SK-N-SH (cell line): ENCODE data around the gene NR6A1. TPM values are rescaled to one million over a fixed set of nuclear protein-coding genes. Genes with fewer than 3 reads are reported as not detected.

Source experiments
- CTCF ChIA-PET: fragments of 300-600, 350-600 bp; formaldehyde crosslinking; extraction: SDS; loops from one replicate; lab custom pipeline; 2021; lab: Yijun Ruan, JAX
- POLR2A ChIA-PET: fragments of 350-600 bp; sonication (Branson Sonifier 250); formaldehyde crosslinking; extraction: SDS; loops from one replicate; lab custom pipeline; 2020; ENCODE audit warnings: antibody characterized with exemption, inconsistent platforms; lab: Yijun Ruan, JAX
- DNase-seq: peaks from one replicate; pipeline ENCODE4 v3.0.0; 2012
- H2AFZ ChIP-seq: fragments of 200-600 bp; sonication (generic); 2 replicates; pipeline ENCODE4 v1.8.1; 2016; ENCODE audit warnings: antibody characterized with exemption, mild to moderate bottlenecking, low read depth
- H3F3A ChIP-seq: fragments of 200-600 bp; sonication (generic); replicated peaks from 2 replicates; pipeline ENCODE3; 2016; ENCODE audit warnings: antibody characterized with exemption, mild to moderate bottlenecking; ENCODE audit not compliant: insufficient read depth
- H3K27ac ChIP-seq, 2 experiments: fragments of 200-500 bp in 1 of 2; fragments of 200-600 bp in 1 of 2; sonication (Bioruptor generic) in 1 of 2; sonication (generic), shearing (Covaris generic) in 1 of 2; 2 replicates each; pipeline versions ENCODE4 v1.5.1 to v1.6.1; 2014 to 2016; ENCODE audit warnings: low read depth in 2 of 2, inconsistent platforms in 1 of 2, low read length in 1 of 2, mild to moderate bottlenecking in 1 of 2, mixed read lengths in 1 of 2
- H3K27me3 ChIP-seq: fragments of 200-600 bp; sonication (generic), shearing (Covaris generic); 2 replicates; pipeline ENCODE4 v1.6.1; 2016; ENCODE audit warnings: mixed run types; ENCODE audit not compliant: insufficient read depth
- H3K36me3 ChIP-seq, 2 experiments: fragments of 200-500 bp in 1 of 2; fragments of 200-600 bp in 1 of 2; sonication (Bioruptor generic) in 1 of 2; sonication (generic) in 1 of 2; replicated peaks in 1 of 2; 2 replicates each; pipeline versions ENCODE3 to v1.5.1; 2014 to 2016; ENCODE audit warnings: low read length in 1 of 2, mild to moderate bottlenecking in 1 of 2; ENCODE audit not compliant: insufficient read depth in 2 of 2, control insufficient read depth in 1 of 2
- H3K4me1 ChIP-seq, 2 experiments: fragments of 200-500 bp in 1 of 2; fragments of 200-600 bp in 1 of 2; sonication (Bioruptor generic) in 1 of 2; sonication (generic), shearing (Covaris generic) in 1 of 2; 2 replicates each; pipeline versions ENCODE4 v1.5.1 to v1.6.1; 2014 to 2016; ENCODE audit warnings: low read depth in 1 of 2, low read length in 1 of 2, mixed run types in 1 of 2; ENCODE audit not compliant: insufficient read depth in 2 of 2, control insufficient read depth in 1 of 2
- H3K4me2 ChIP-seq: fragments of 200-600 bp; sonication (generic), shearing (Covaris generic); 2 replicates; pipeline ENCODE4 v1.6.1; 2017; ENCODE audit warnings: mixed run types
- H3K4me3 ChIP-seq, 2 experiments: fragments of 200-500 bp in 1 of 2; fragments of 200-600 bp in 1 of 2; sonication (Bioruptor generic) in 1 of 2; sonication (generic), shearing (Covaris generic) in 1 of 2; 2 replicates each; pipeline versions ENCODE4 v1.5.1 to v1.8.1; 2014 to 2016; ENCODE audit warnings: low read depth in 2 of 2, inconsistent platforms in 1 of 2, low read length in 1 of 2, mild to moderate bottlenecking in 1 of 2, mixed read lengths in 1 of 2, moderate library complexity in 1 of 2
- H3K79me2 ChIP-seq: fragments of 200-600 bp; sonication (generic); 2 replicates; pipeline ENCODE4 v1.8.1; 2017; ENCODE audit warnings: mild to moderate bottlenecking; ENCODE audit not compliant: insufficient read depth
- H3K9ac ChIP-seq: fragments of 200-600 bp; sonication (generic); 2 replicates; pipeline ENCODE4 v1.6.1; 2017; ENCODE audit warnings: mixed run types
- H3K9me2 ChIP-seq: fragments of 200-600 bp; sonication (generic); 2 replicates; pipeline ENCODE4 v1.6.1; 2017; ENCODE audit warnings: mixed run types
- H3K9me3 ChIP-seq: fragments of 200-600 bp; sonication (generic); 2 replicates; pipeline ENCODE4 v1.6.1; 2017; ENCODE audit warnings: mixed run types, mild to moderate bottlenecking, moderate library complexity
- H4K20me1 ChIP-seq: fragments of 200-600 bp; sonication (generic); 2 replicates; pipeline ENCODE4 v1.6.1; 2017; ENCODE audit warnings: mild to moderate bottlenecking, mixed run types; ENCODE audit not compliant: insufficient read depth
- CHD2 ChIP-seq: fragments of 150-350 bp; IDR thresholded peaks from 2 replicates; pipeline ENCODE4 v1.6.1; 2018; ENCODE audit warnings: low read length; ENCODE audit not compliant: partially characterized antibody
- EP300 ChIP-seq, 2 experiments: IDR thresholded peaks; 2 replicates each; pipeline versions ENCODE4 v1.4.0 to v1.6.1; 2012; ENCODE audit warnings: borderline replicate concordance in 1 of 2, low read depth in 1 of 2, low read length in 1 of 2
- EZH2phosphoT487 ChIP-seq: fragments of 200-600 bp; sonication (generic); IDR thresholded peaks from 2 replicates; pipeline ENCODE4 v1.6.1; 2017; ENCODE audit warnings: low read depth, mixed run types, mild to moderate bottlenecking, antibody characterized with exemption, moderate library complexity, borderline replicate concordance
- FOSL2 ChIP-seq: IDR thresholded peaks from 2 replicates; pipeline ENCODE4 v1.4.0; 2012; ENCODE audit warnings: low read depth, mild to moderate bottlenecking, moderate library complexity, borderline replicate concordance
- FOXM1 ChIP-seq: IDR thresholded peaks from 2 replicates; pipeline ENCODE4 v1.4.0; 2012; ENCODE audit warnings: low read depth, mild to moderate bottlenecking
- GABPA ChIP-seq: IDR thresholded peaks from 2 replicates; pipeline ENCODE4 v1.4.0; 2012; ENCODE audit warnings: low read depth, mild to moderate bottlenecking
- JUND ChIP-seq: IDR thresholded peaks from 2 replicates; pipeline ENCODE4 v1.4.0; 2012
- MEF2A ChIP-seq: IDR thresholded peaks from 2 replicates; pipeline ENCODE4 v1.4.0; 2012; ENCODE audit warnings: low read depth, borderline replicate concordance
- MXI1 ChIP-seq: IDR thresholded peaks from 2 replicates; pipeline ENCODE4 v1.6.1; 2012; ENCODE audit warnings: mild to moderate bottlenecking, low read depth, low read length, improper control_type of control experiment
- NFIC ChIP-seq: IDR thresholded peaks from 2 replicates; pipeline ENCODE4 v1.4.0; 2012; ENCODE audit warnings: borderline replicate concordance
- NRF1 ChIP-seq: IDR thresholded peaks from 2 replicates; pipeline ENCODE4 v1.6.1; 2012; ENCODE audit warnings: low read depth, mild to moderate bottlenecking, low read length
- POLR2AphosphoS5 ChIP-seq: IDR thresholded peaks from 2 replicates; pipeline ENCODE4 v1.6.1; 2012; ENCODE audit warnings: low read depth, low read length
- RAD21 ChIP-seq: IDR thresholded peaks from 2 replicates; pipeline ENCODE4 v1.6.1; 2012; ENCODE audit warnings: mild to moderate bottlenecking, low read length
- RCOR1 ChIP-seq: fragments of 150-350 bp; IDR thresholded peaks from 2 replicates; pipeline ENCODE4 v1.6.1; 2017; ENCODE audit warnings: antibody characterized with exemption, low read length
- RFX5 ChIP-seq: IDR thresholded peaks from 2 replicates; pipeline ENCODE4 v1.6.1; 2012; ENCODE audit warnings: mild to moderate bottlenecking, improper control_type of control experiment, low read length
- SIN3A ChIP-seq: IDR thresholded peaks from 2 replicates; pipeline ENCODE4 v1.6.1; 2012; ENCODE audit warnings: low read depth, mild to moderate bottlenecking, low read length, moderate library complexity, borderline replicate concordance
- SMC3 ChIP-seq: IDR thresholded peaks from 2 replicates; pipeline ENCODE4 v1.6.1; 2012; ENCODE audit warnings: low read depth, low read length, improper control_type of control experiment
- TAF1 ChIP-seq: IDR thresholded peaks from 2 replicates; pipeline ENCODE4 v1.6.1; 2012; ENCODE audit warnings: low read depth, mild to moderate bottlenecking, low read length, moderate library complexity, borderline replicate concordance
- TEAD4 ChIP-seq: IDR thresholded peaks from 2 replicates; pipeline ENCODE4 v1.4.0; 2012; ENCODE audit warnings: mild to moderate bottlenecking, borderline replicate concordance; ENCODE audit not compliant: insufficient read depth
- YY1 ChIP-seq: IDR thresholded peaks from 2 replicates; pipeline ENCODE4 v1.4.0; 2012; ENCODE audit warnings: low read depth, mild to moderate bottlenecking
- WGBS: methylation state at CpG from one replicate; pipeline ENCODE4 v1.1.6; 2017; ENCODE audit warnings: low lambda C conversion rate; 5-methylcytosine and 5-hydroxymethylcytosine counted together
- polyA plus RNA-seq, 3 experiments: library from polyadenylated mRNA; depleted of rRNA; stranded (reverse); fragments of >200 nt; gene quantifications; 2 replicates each; pipeline ENCODE4 v1.2.3, GENCODE V29; 2012
- TF ChIP-seq, protein P1 (sequence below): IDR thresholded peaks from 2 replicates; pipeline ENCODE4 v1.4.0; 2012; ENCODE audit warnings: low read depth
- TF ChIP-seq, protein P2 (sequence below): IDR thresholded peaks from 2 replicates; pipeline ENCODE4 v1.6.1; 2012; ENCODE audit warnings: mild to moderate bottlenecking, low read depth, low read length, moderate library complexity
- TF ChIP-seq, protein P3 (sequence below): IDR thresholded peaks from 2 replicates; pipeline ENCODE4 v1.4.0; 2012; ENCODE audit warnings: low read depth, borderline replicate concordance
- TF ChIP-seq, protein P4 (sequence below): fragments of 150-350 bp; IDR thresholded peaks from 2 replicates; pipeline ENCODE4 v1.6.1; 2017; ENCODE audit warnings: antibody characterized with exemption, low read length, low read depth, borderline replicate concordance
- TF ChIP-seq, protein P5 (sequence below): IDR thresholded peaks from 2 replicates; pipeline ENCODE4 v1.4.0; 2012; ENCODE audit warnings: low read depth, borderline replicate concordance

Gene NR6A1
- polyA plus RNA-seq, 1 of the 3 experiments (the other 2 are of a cell fraction), result 1.2 TPM

DNA sequence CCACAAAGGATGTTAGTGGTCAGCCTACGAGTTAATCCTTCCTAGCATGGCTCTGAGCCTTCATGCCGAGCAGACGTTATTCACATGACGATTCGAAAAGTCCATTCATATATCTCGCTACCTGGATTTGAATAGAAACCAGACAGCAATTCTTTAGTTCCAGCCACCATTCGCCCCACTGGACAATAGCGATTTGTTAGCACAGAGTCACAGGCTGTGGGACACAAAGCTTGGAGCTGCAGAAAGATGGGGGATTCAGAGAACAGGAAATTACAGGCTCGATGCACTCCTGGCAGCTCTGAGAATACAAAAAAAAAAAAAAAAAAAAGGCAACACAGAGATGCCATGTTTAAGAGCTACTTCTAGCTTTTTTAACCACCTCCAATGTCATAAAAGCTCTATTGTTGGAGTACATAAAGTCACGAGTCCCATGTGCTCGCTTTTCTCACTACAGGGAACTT is 110.7 kb downstream of the NR6A1 start:
- POLR2A ChIA-PET, result interaction anchor here (0.9 to 2.5 kb wide), 2 partner anchors 36 kb away, joined by 3 to 17 read pairs; no protein-coding TSS in a partner anchor
- 3% methylated on average over 11 of the region's 11 CpGs for whole genome bisulfite sequencing
- no peaks in the 10 kb centered on the region for H3K9me3 ChIP-seq
- H3K36me3 ChIP-seq, result peaks cover 0 to 19% of the 10 kb centered on the region in 2 experiments
- H3K9me2 ChIP-seq, result no peaks in the 10 kb centered on the region
- H3K79me2 ChIP-seq, result peaks cover 63% of the 10 kb centered on the region
- peak; percentile 65; the same call in 1 of the 2 replicates for TF ChIP-seq YY1
- TF ChIP-seq RCOR1, result no peak
- TF ChIP-seq GABPA, result no peak
- TF ChIP-seq, protein P1, sequence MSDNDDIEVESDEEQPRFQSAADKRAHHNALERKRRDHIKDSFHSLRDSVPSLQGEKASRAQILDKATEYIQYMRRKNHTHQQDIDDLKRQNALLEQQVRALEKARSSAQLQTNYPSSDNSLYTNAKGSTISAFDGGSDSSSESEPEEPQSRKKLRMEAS, result peak; percentile 52; the same call in 1 of the 2 replicates
- TF ChIP-seq MXI1, result peak; percentile 66; the same call in 1 of the 2 replicates
- TF ChIP-seq, protein P2, sequence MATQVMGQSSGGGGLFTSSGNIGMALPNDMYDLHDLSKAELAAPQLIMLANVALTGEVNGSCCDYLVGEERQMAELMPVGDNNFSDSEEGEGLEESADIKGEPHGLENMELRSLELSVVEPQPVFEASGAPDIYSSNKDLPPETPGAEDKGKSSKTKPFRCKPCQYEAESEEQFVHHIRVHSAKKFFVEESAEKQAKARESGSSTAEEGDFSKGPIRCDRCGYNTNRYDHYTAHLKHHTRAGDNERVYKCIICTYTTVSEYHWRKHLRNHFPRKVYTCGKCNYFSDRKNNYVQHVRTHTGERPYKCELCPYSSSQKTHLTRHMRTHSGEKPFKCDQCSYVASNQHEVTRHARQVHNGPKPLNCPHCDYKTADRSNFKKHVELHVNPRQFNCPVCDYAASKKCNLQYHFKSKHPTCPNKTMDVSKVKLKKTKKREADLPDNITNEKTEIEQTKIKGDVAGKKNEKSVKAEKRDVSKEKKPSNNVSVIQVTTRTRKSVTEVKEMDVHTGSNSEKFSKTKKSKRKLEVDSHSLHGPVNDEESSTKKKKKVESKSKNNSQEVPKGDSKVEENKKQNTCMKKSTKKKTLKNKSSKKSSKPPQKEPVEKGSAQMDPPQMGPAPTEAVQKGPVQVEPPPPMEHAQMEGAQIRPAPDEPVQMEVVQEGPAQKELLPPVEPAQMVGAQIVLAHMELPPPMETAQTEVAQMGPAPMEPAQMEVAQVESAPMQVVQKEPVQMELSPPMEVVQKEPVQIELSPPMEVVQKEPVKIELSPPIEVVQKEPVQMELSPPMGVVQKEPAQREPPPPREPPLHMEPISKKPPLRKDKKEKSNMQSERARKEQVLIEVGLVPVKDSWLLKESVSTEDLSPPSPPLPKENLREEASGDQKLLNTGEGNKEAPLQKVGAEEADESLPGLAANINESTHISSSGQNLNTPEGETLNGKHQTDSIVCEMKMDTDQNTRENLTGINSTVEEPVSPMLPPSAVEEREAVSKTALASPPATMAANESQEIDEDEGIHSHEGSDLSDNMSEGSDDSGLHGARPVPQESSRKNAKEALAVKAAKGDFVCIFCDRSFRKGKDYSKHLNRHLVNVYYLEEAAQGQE, result no peak
- TF ChIP-seq, protein P3, sequence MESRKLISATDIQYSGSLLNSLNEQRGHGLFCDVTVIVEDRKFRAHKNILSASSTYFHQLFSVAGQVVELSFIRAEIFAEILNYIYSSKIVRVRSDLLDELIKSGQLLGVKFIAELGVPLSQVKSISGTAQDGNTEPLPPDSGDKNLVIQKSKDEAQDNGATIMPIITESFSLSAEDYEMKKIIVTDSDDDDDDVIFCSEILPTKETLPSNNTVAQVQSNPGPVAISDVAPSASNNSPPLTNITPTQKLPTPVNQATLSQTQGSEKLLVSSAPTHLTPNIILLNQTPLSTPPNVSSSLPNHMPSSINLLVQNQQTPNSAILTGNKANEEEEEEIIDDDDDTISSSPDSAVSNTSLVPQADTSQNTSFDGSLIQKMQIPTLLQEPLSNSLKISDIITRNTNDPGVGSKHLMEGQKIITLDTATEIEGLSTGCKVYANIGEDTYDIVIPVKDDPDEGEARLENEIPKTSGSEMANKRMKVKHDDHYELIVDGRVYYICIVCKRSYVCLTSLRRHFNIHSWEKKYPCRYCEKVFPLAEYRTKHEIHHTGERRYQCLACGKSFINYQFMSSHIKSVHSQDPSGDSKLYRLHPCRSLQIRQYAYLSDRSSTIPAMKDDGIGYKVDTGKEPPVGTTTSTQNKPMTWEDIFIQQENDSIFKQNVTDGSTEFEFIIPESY, result no peak
- TF ChIP-seq NRF1, result no peak
- TF ChIP-seq, protein P4, sequence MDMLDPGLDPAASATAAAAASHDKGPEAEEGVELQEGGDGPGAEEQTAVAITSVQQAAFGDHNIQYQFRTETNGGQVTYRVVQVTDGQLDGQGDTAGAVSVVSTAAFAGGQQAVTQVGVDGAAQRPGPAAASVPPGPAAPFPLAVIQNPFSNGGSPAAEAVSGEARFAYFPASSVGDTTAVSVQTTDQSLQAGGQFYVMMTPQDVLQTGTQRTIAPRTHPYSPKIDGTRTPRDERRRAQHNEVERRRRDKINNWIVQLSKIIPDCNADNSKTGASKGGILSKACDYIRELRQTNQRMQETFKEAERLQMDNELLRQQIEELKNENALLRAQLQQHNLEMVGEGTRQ, result no peak
- TF ChIP-seq CHD2, result no peak
- no peak for TF ChIP-seq SMC3
- TF ChIP-seq SIN3A, result peak; percentile 45; the same call in 1 of the 2 replicates
- TF ChIP-seq FOXM1, result no peak
- no peak for TF ChIP-seq TEAD4
- TF ChIP-seq MEF2A, result no peak
- TF ChIP-seq POLR2AphosphoS5, result peak; percentile 40
- no peak for TF ChIP-seq RFX5
- TF ChIP-seq FOSL2, result no peak
- no peak for TF ChIP-seq RAD21
- TF ChIP-seq JUND, result no peak
- TF ChIP-seq, protein P5, sequence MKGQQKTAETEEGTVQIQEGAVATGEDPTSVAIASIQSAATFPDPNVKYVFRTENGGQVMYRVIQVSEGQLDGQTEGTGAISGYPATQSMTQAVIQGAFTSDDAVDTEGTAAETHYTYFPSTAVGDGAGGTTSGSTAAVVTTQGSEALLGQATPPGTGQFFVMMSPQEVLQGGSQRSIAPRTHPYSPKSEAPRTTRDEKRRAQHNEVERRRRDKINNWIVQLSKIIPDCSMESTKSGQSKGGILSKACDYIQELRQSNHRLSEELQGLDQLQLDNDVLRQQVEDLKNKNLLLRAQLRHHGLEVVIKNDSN, result no peak
- no peak; the same call in none of the 2 replicates for TF ChIP-seq TAF1
- TF ChIP-seq EP300 (IDR thresholded peaks at IDR 0.05; ENCODE audit: borderline replicate concordance in 1 of 2, low read depth in 1 of 2, low read length in 1 of 2), result no peak
- TF ChIP-seq EZH2phosphoT487, result no peak
- TF ChIP-seq NFIC, result no peak
- H3K27ac ChIP-seq, result peak overlapping the region; percentile 97 to 100
- H2AFZ ChIP-seq, result no peak overlapping the region; the same call in 1 of the 2 replicates
- DNase-seq, result peak; percentile 22
- CTCF ChIA-PET, result interaction anchor here (0.7 to 11.8 kb wide), 10 partner anchors 14 to 109 kb away, joined by 3 to 83 read pairs (median 6); no protein-coding TSS in a partner anchor
- H3F3A ChIP-seq, result peaks cover 42% of the 10 kb centered on the region
- peak overlapping the region; percentile 99 for H3K9ac ChIP-seq
- H3K4me2 ChIP-seq, result peak overlapping the region; percentile 64
- H3K4me1 ChIP-seq, result peaks cover 32 to 42% of the 10 kb centered on the region in 2 experiments; a peak in 3 of 4 replicates
- H3K27me3 ChIP-seq, result no peaks in the 10 kb centered on the region
- H4K20me1 ChIP-seq, result no peaks in the 10 kb centered on the region
- peak overlapping the region; percentile 83 to 85 for H3K4me3 ChIP-seq
